Liver (tissue), 9 donors: ENCODE measurements around the gene HPCAL1. TPM values are rescaled to one million over a fixed set of nuclear protein-coding genes. Genes with fewer than 3 reads are reported as not detected.

ENCODE experiments used
- DNase-seq: peaks from one replicate; pipeline ENCODE4 v3.0.0-alpha.2; 2017; ENCODE audit warnings: low spot score
- H3K27ac ChIP-seq, 2 donors: one replicate each; pipeline ENCODE4 v1.7.0; 2013; ENCODE audit warnings: inconsistent platforms in 2 of 2, low read length in 2 of 2, control low read depth in 1 of 2, low read depth in 1 of 2, mild to moderate bottlenecking in 1 of 2
- H3K27me3 ChIP-seq, 4 donors: one replicate each; pipeline versions ENCODE4 v1.6.1 to v1.7.0; 2013; ENCODE audit warnings: low read length in 3 of 4, inconsistent platforms in 1 of 4, mild to moderate bottlenecking in 1 of 4, moderate library complexity in 1 of 4; ENCODE audit not compliant: control insufficient read depth in 4 of 4, insufficient read depth in 4 of 4
- H3K36me3 ChIP-seq, 4 donors: one replicate each; pipeline versions ENCODE4 v1.6.1 to v1.7.0; 2013; ENCODE audit warnings: low read length in 3 of 4, mild to moderate bottlenecking in 3 of 4, low read depth in 1 of 4, moderate library complexity in 1 of 4; ENCODE audit not compliant: control insufficient read depth in 4 of 4, insufficient read depth in 3 of 4
- H3K4me1 ChIP-seq, 4 donors: one replicate each; pipeline versions ENCODE4 v1.6.1 to v1.7.0; 2013; ENCODE audit warnings: low read length in 3 of 4, mild to moderate bottlenecking in 3 of 4, moderate library complexity in 1 of 4; ENCODE audit not compliant: control insufficient read depth in 4 of 4, insufficient read depth in 4 of 4
- H3K4me3 ChIP-seq, 3 donors: one replicate each; pipeline versions ENCODE4 v1.6.1 to v1.7.0; 2013; ENCODE audit warnings: low read length in 3 of 3, control low read depth in 1 of 3, low read depth in 1 of 3, mild to moderate bottlenecking in 1 of 3
- H3K9ac ChIP-seq, 2 donors: one replicate each; pipeline ENCODE4 v1.7.0; 2013; ENCODE audit warnings: low read length in 2 of 2, mild to moderate bottlenecking in 2 of 2, moderate library complexity in 2 of 2, control low read depth in 1 of 2, low read depth in 1 of 2
- H3K9me3 ChIP-seq, 4 donors: one replicate each; pipeline versions ENCODE4 v1.6.1 to v1.7.0; 2013; ENCODE audit warnings: low read length in 3 of 4; ENCODE audit not compliant: control insufficient read depth in 4 of 4
- EGR1 ChIP-seq, 2 donors: IDR thresholded peaks; 2 replicates each; pipeline ENCODE4 v1.6.1; 2016 to 2018; ENCODE audit warnings: antibody characterized with exemption in 2 of 2, low read depth in 2 of 2
- FOXA1 ChIP-seq: IDR thresholded peaks from 2 replicates; pipeline ENCODE4 v1.6.1; 2016; ENCODE audit warnings: antibody characterized with exemption
- FOXA2 ChIP-seq: IDR thresholded peaks from 2 replicates; pipeline ENCODE4 v1.6.1; 2016; ENCODE audit warnings: antibody characterized with exemption
- GABPA ChIP-seq, 2 donors: IDR thresholded peaks in 1 of 2; conservative IDR thresholded peaks in 1 of 2; 2 replicates each; pipeline ENCODE4 v1.6.1; 2016; ENCODE audit warnings: antibody characterized with exemption in 2 of 2, mild to moderate bottlenecking in 1 of 2, moderate library complexity in 1 of 2
- HNF4A ChIP-seq, 2 donors: conservative IDR thresholded peaks; 2 replicates each; pipeline ENCODE4 v1.6.1; 2016; ENCODE audit warnings: antibody characterized with exemption in 2 of 2, mild to moderate bottlenecking in 2 of 2
- HNF4G ChIP-seq: IDR thresholded peaks from 2 replicates; pipeline ENCODE4 v1.6.1; 2016; ENCODE audit warnings: antibody characterized with exemption
- JUND ChIP-seq, 2 donors: IDR thresholded peaks; 2 replicates each; pipeline ENCODE4 v1.6.1; 2016; ENCODE audit warnings: antibody characterized with exemption in 2 of 2
- RAD21 ChIP-seq, 2 donors: IDR thresholded peaks; 2 replicates each; pipeline ENCODE4 v1.6.1; 2016; ENCODE audit warnings: antibody characterized with exemption in 2 of 2, mild to moderate bottlenecking in 2 of 2
- RXRA ChIP-seq, 2 donors: IDR thresholded peaks; 2 replicates each; pipeline ENCODE4 v1.6.1; 2017 to 2018; ENCODE audit warnings: antibody characterized with exemption in 2 of 2, mild to moderate bottlenecking in 1 of 2
- SP1 ChIP-seq: IDR thresholded peaks from 2 replicates; pipeline ENCODE4 v1.6.1; 2018; ENCODE audit warnings: antibody characterized with exemption, mild to moderate bottlenecking
- TAF1 ChIP-seq: conservative IDR thresholded peaks from 2 replicates; pipeline ENCODE4 v1.6.1; 2016; ENCODE audit warnings: antibody characterized with exemption, mild to moderate bottlenecking
- YY1 ChIP-seq: IDR thresholded peaks from 2 replicates; pipeline ENCODE4 v1.6.1; 2016; ENCODE audit warnings: antibody characterized with exemption, mild to moderate bottlenecking
- WGBS: extraction: QIAGEN DNeasy Blood & Tissue Kit; methylation state at CpG from one replicate; pipeline ENCODE4 v1.1.7; 2013; 5-methylcytosine and 5-hydroxymethylcytosine counted together
- polyA plus RNA-seq, 2 donors: library from polyadenylated mRNA; stranded (reverse) in 1 of 2; unstranded in 1 of 2; fragments of 200-250 nt in 1 of 2; fragments of >200 nt in 1 of 2; fragmentation: Nextera tagmentation in 1 of 2; extraction: Ambion mirVana in 1 of 2; gene quantifications; one replicate each; pipeline versions ENCODE4 v1.2.1 to v1.2.3, GENCODE V29; 2013 to 2015
- total RNA-seq, 2 donors: library from RNA; depleted of rRNA; stranded (reverse); fragments of >200 nt; gene quantifications; one replicate each; pipeline ENCODE4 v1.2.3, GENCODE V29; 2014
- TF ChIP-seq, protein P1 (sequence below): IDR thresholded peaks from 2 replicates; pipeline ENCODE4 v1.6.1; 2016; ENCODE audit warnings: antibody characterized with exemption
- TF ChIP-seq, protein P2 (sequence below): IDR thresholded peaks from 2 replicates; pipeline ENCODE4 v1.6.1; 2016; ENCODE audit warnings: antibody characterized with exemption
- TF ChIP-seq, protein P3 (sequence below): IDR thresholded peaks from 2 replicates; pipeline ENCODE4 v1.6.1; 2016; ENCODE audit warnings: antibody characterized with exemption
- TF ChIP-seq, protein P4 (sequence below): fragments of 150-350 bp; IDR thresholded peaks from 2 replicates; pipeline ENCODE4 v1.5.1; 2017; ENCODE audit warnings: improper control_type of control experiment, low read depth, low read length; ENCODE audit not compliant: missing input control
- donor health status: healthy.
- donor health status: healthy.
- donor health status: healthy.
- donor health status: healthy.
- donor health status: healthy.

Gene HPCAL1
- total and polyA plus RNA-seq, 4 donors = 17.3 to 27.9 (median 22.9) TPM

DNA sequence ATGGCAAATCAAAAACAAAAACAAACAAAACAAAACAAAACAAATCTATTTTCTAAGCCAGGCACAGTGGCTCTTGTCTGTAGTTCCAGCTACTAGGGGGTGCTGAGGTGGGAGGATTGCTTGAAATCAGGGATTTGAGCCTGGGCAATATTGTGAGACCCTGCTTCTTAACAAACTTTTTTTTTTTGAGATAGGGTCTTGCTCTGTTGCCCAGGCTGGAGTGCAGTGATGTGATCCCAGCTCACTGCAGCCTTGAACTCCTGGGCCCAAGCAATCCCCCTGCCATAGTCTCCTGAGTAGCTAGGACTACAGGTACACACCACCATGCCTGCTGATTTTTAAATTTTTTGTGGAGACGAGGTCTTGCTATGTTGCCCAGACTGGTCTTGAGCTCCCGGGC is 6.2 kb downstream of the HPCAL1 start:
- Histone ChIP-seq H3K36me3 (peaks cover 0 to 10% (median 3%) of the 10 kb centered on the region in 4 donors), H3K4me3 (no peak overlapping the region), H3K4me1 (peaks cover 10 to 42% (median 34%) of the 10 kb centered on the region in 4 donors), H3K27ac (no peak overlapping the region), H3K27me3 (no peaks in the 10 kb centered on the region), H3K9me3 (no peaks in the 10 kb centered on the region), H3K9ac (no peak overlapping the region)
- no peak for DNase-seq
- WGBS = over 99% methylated on average over 2 of the region's 2 CpGs
- no peak for TF ChIP-seq TAF1

DNA sequence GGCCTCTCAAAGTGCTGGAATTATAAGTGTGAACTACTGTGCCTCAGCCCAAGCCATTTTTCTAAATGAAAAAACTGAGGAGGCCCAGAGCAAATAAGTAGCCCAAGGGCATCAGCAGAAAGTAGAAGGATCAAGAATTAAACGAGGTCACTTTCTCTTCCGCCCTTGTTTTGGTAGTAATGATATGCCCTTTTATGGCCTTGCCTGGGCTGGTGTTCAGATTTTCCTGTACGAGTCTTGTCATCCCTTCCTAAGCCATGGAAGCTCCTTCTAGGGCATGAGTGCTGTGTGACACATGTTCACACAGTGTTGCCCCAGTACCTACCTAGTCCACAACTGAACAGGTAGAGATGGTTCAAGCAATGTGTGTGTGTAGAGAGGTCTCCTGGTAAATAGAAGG is 6.6 kb downstream of the HPCAL1 start:
- no peak overlapping the region for H3K9ac ChIP-seq
- H3K36me3 ChIP-seq = peaks cover 0 to 10% (median 3%) of the 10 kb centered on the region in 4 donors
- H3K4me3 ChIP-seq = no peak overlapping the region
- 84% methylated on average over 3 of the region's 3 CpGs for WGBS
- TF ChIP-seq, protein P1, sequence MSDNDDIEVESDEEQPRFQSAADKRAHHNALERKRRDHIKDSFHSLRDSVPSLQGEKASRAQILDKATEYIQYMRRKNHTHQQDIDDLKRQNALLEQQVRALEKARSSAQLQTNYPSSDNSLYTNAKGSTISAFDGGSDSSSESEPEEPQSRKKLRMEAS = no peak
- TF ChIP-seq EGR1 (IDR thresholded peaks at IDR 0.05; ENCODE audit: low read depth in 2 of 2) = no peak
- no peak for TF ChIP-seq FOXA1
- no peak for TF ChIP-seq GABPA (IDR thresholded peaks at IDR 0.05 in 1 of 2, conservative IDR thresholded peaks at IDR 0.05 in 1 of 2)
- no peak for TF ChIP-seq JUND (IDR thresholded peaks at IDR 0.05)
- no peaks in the 10 kb centered on the region for H3K27me3 ChIP-seq
- H3K9me3 ChIP-seq = no peaks in the 10 kb centered on the region
- DNase-seq = no peak
- no peak overlapping the region for H3K27ac ChIP-seq
- peaks cover 10 to 38% (median 33%) of the 10 kb centered on the region in 4 donors for H3K4me1 ChIP-seq

DNA sequence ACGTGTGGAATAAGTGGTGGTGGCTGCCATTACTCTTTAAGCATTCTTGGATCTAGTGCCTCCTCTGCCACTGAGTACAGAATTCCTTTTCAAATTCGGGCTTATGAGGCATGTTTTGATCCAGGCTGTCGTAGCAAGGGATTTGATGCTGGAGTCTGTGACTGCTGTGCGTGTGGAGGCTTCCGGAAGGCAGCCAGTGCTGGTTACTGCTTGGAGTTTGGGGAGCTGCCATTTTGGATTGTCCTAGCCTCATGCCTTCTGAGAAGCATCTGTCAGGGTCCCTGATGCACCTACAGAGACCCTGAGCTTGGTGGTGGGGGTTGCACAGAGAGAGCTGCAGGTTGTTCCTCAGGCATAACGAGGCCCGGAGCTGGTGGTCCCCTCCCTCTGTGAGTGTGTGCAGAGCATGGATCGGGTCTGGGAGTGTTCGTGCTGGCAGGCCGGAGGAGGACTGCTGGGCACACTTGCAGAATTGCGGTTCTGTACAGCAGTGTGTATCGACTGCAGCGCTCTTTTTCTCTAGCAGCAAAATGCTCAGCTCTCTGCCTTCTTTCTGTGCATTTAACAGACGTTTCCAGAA is 7.7 kb downstream of the HPCAL1 start:
- WGBS = 95% methylated on average over 14 of the region's 14 CpGs
- no peak for DNase-seq
- H3K9me3 ChIP-seq = no peaks in the 10 kb centered on the region
- no peak overlapping the region for H3K27ac ChIP-seq
- H3K36me3 ChIP-seq = peaks cover 0 to 10% (median 3%) of the 10 kb centered on the region in 4 donors
- H3K4me3 ChIP-seq = no peak overlapping the region
- peaks cover 6 to 27% (median 22%) of the 10 kb centered on the region in 4 donors for H3K4me1 ChIP-seq
- no peak overlapping the region for H3K9ac ChIP-seq
- no peaks in the 10 kb centered on the region for H3K27me3 ChIP-seq
- TF ChIP-seq RAD21 (IDR thresholded peaks at IDR 0.05) = no peak
- no peak for TF ChIP-seq HNF4G
- TF ChIP-seq, protein P2, sequence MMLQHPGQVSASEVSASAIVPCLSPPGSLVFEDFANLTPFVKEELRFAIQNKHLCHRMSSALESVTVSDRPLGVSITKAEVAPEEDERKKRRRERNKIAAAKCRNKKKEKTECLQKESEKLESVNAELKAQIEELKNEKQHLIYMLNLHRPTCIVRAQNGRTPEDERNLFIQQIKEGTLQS = no peak
- no peak for TF ChIP-seq GABPA (IDR thresholded peaks at IDR 0.05 in 1 of 2, conservative IDR thresholded peaks at IDR 0.05 in 1 of 2)
- TF ChIP-seq SP1 = no peak
- TF ChIP-seq YY1 = no peak
- TF ChIP-seq EGR1 (IDR thresholded peaks at IDR 0.05; ENCODE audit: low read depth in 2 of 2) = no peak
- no peak for TF ChIP-seq JUND (IDR thresholded peaks at IDR 0.05)
- TF ChIP-seq, protein P3, sequence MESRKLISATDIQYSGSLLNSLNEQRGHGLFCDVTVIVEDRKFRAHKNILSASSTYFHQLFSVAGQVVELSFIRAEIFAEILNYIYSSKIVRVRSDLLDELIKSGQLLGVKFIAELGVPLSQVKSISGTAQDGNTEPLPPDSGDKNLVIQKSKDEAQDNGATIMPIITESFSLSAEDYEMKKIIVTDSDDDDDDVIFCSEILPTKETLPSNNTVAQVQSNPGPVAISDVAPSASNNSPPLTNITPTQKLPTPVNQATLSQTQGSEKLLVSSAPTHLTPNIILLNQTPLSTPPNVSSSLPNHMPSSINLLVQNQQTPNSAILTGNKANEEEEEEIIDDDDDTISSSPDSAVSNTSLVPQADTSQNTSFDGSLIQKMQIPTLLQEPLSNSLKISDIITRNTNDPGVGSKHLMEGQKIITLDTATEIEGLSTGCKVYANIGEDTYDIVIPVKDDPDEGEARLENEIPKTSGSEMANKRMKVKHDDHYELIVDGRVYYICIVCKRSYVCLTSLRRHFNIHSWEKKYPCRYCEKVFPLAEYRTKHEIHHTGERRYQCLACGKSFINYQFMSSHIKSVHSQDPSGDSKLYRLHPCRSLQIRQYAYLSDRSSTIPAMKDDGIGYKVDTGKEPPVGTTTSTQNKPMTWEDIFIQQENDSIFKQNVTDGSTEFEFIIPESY = no peak
- no peak for TF ChIP-seq TAF1
- no peak for TF ChIP-seq RXRA (IDR thresholded peaks at IDR 0.05)
- no peak for TF ChIP-seq FOXA2
- TF ChIP-seq, protein P4, sequence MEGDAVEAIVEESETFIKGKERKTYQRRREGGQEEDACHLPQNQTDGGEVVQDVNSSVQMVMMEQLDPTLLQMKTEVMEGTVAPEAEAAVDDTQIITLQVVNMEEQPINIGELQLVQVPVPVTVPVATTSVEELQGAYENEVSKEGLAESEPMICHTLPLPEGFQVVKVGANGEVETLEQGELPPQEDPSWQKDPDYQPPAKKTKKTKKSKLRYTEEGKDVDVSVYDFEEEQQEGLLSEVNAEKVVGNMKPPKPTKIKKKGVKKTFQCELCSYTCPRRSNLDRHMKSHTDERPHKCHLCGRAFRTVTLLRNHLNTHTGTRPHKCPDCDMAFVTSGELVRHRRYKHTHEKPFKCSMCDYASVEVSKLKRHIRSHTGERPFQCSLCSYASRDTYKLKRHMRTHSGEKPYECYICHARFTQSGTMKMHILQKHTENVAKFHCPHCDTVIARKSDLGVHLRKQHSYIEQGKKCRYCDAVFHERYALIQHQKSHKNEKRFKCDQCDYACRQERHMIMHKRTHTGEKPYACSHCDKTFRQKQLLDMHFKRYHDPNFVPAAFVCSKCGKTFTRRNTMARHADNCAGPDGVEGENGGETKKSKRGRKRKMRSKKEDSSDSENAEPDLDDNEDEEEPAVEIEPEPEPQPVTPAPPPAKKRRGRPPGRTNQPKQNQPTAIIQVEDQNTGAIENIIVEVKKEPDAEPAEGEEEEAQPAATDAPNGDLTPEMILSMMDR = no peak
- no peak for TF ChIP-seq HNF4A (conservative IDR thresholded peaks at IDR 0.05)
- no peak for TF ChIP-seq FOXA1
